HG03095 (cell line): Measurements from ENCODE around the gene PGP.
A peak's percentile ranks its signal among the peaks of the same experiment; 100 is the strongest.
"Not testable (repeated sequence)": the region's sequence is repeated elsewhere in the genome, so short reads cannot be mapped to it uniquely, and the experiment has no call there.

ENCODE experiments used
- ATAC-seq: cut with Tn5 transposase; IDR thresholded peaks from one replicate; pipeline ENCODE4 v1.9.1; 2021; ENCODE audit warnings: moderate library complexity; ENCODE audit not compliant: unreplicated experiment

The PGP gene

GRCh38 chr16:2223221-2223941 is 8.7 kb upstream of the PGP start, which contains the start of gene E4F1:
Gene E4F1, plus strand, starts transcription at chr16:2223591. Its CDS starts 23 bp downstream, at chr16:2223614.
- peak; percentile 86 for ATAC-seq

- no peak for ATAC-seq
Observed at GRCh38 chr16:2216330-2216729, 1.7 kb upstream of the PGP start.

- no peak for ATAC-seq
Observed at GRCh38 chr16:2213817-2214718, 572 bp downstream of the PGP start.

GRCh38 chr16:2212362-2213324 is 2.0 kb downstream of the PGP start:
- no peak for ATAC-seq

- no peak for ATAC-seq
Observed at GRCh38 chr16:2211923-2212347, 2.7 kb downstream of the PGP start.

GRCh38 chr16:2210386-2211365 is 4.0 kb downstream of the PGP start, which contains the start of gene BRICD5:
Gene BRICD5, minus strand, starts transcription at chr16:2210863. Its CDS starts 30 bp downstream, at chr16:2210833.
- no peak for ATAC-seq

- ATAC-seq = no peak
Observed at GRCh38 chr16:2210009-2210332, 4.7 kb downstream of the PGP start.

- no peak for ATAC-seq
Observed at GRCh38 chr16:2209258-2210008, 5.2 kb downstream of the PGP start.

GRCh38 chr16:2208772-2209171 is 5.9 kb downstream of the PGP start:
- ATAC-seq = no peak

GRCh38 chr16:2208308-2208707 is 6.3 kb downstream of the PGP start:
- no peak for ATAC-seq

GRCh38 chr16:2207872-2208271 is 6.8 kb downstream of the PGP start:
- no peak for ATAC-seq

GRCh38 chr16:2206780-2207433 is 7.7 kb downstream of the PGP start:
- ATAC-seq = no peak

GRCh38 chr16:2206420-2206779 is 8.2 kb downstream of the PGP start:
- no peak for ATAC-seq

GRCh38 chr16:2205967-2206313 is 8.7 kb downstream of the PGP start:
- ATAC-seq = peak; percentile 9

GRCh38 chr16:2205104-2205966 is 9.3 kb downstream of the PGP start, which contains the start of gene MLST8:
Gene MLST8, plus strand, starts transcription at chr16:2205454. Its CDS starts 632 bp downstream, at chr16:2206086.
- ATAC-seq = peak; percentile 45

GRCh38 chr16:2204416-2205103 is 10.1 kb downstream of the PGP start:
- no peak for ATAC-seq

- ATAC-seq = not testable (repeated sequence)
Observed at GRCh38 chr16:2203119-2203688, 11.4 kb downstream of the PGP start.
